GM21717 (cell line): ENCODE data around the gene LPIN3.

Experiments used
- ATAC-seq: cut with Tn5 transposase; IDR thresholded peaks from one replicate; pipeline ENCODE4 v1.9.1; 2021; ENCODE audit warnings: mild to moderate bottlenecking, moderate library complexity; ENCODE audit not compliant: unreplicated experiment

The LPIN3 gene

GRCh38 chr20:41392295-41392694 is 51.7 kb downstream of the LPIN3 start:
- no peak for ATAC-seq

- no peak for ATAC-seq
Measured at GRCh38 chr20:41392871-41393704, 52.5 kb downstream of the LPIN3 start.

- no peak for ATAC-seq
Measured at GRCh38 chr20:41393705-41394066, 53.1 kb downstream of the LPIN3 start.

GRCh38 chr20:41394081-41394480 is 53.5 kb downstream of the LPIN3 start:
- ATAC-seq = no peak

- no peak for ATAC-seq
Measured at GRCh38 chr20:41394931-41395666, 54.5 kb downstream of the LPIN3 start.

- no peak for ATAC-seq
Measured at GRCh38 chr20:41395667-41396664, 55.3 kb downstream of the LPIN3 start.

- no peak for ATAC-seq
Measured at GRCh38 chr20:41398408-41398807, 57.8 kb downstream of the LPIN3 start.

- no peak for ATAC-seq
Measured at GRCh38 chr20:41403604-41404003, 63.0 kb downstream of the LPIN3 start.

- ATAC-seq = no peak
Measured at GRCh38 chr20:41405436-41405835, 64.8 kb downstream of the LPIN3 start.

GRCh38 chr20:41406353-41406752 is 65.7 kb downstream of the LPIN3 start:
- no peak for ATAC-seq

GRCh38 chr20:41406896-41407444 is 66.3 kb downstream of the LPIN3 start:
- no peak for ATAC-seq

- no peak for ATAC-seq
Measured at GRCh38 chr20:41407607-41408006, 67.0 kb downstream of the LPIN3 start.

- no peak for ATAC-seq
Measured at GRCh38 chr20:41408156-41408794, 67.7 kb downstream of the LPIN3 start.

GRCh38 chr20:41408986-41409385 is 68.4 kb downstream of the LPIN3 start:
- ATAC-seq = no peak
